IMR-90 (cell line): ENCODE data around the gene NFILZ. TPM values are rescaled to one million over a fixed set of nuclear protein-coding genes. Genes with fewer than 3 reads are reported as not detected.

Experiments
- ATAC-seq: fragments of 200-7000 bp; cut with Tn5 transposase; 2 replicates; pipeline ENCODE4 v1.9.1; 2020; ENCODE audit warnings: low read depth, mild to moderate bottlenecking, moderate library complexity
- BruUV-seq: library from RNA; stranded (reverse); fragments of 400-500 nt; replicated peaks from 2 replicates; lab custom pipeline; 2021; lab: Mats Ljungman, UMichigan
- CTCF ChIA-PET: fragments of 300-600 bp; formaldehyde crosslinking; extraction: SDS; loops from one replicate; lab custom pipeline; 2021; ENCODE audit warnings: antibody characterized with exemption; lab: Yijun Ruan, JAX
- POLR2A ChIA-PET: fragments of 300-600 bp; sonication (Branson Sonifier 250); formaldehyde crosslinking; loops from one replicate; lab custom pipeline; 2022; ENCODE audit warnings: antibody characterized with exemption; ENCODE audit not compliant: unreplicated experiment; lab: Charles Lee
- DNase-seq: peaks from one replicate; pipeline ENCODE4 v3.0.0; 2013
- H2AFZ ChIP-seq: replicated peaks from 2 replicates; pipeline ENCODE3; 2013; ENCODE audit warnings: low read length, mild to moderate bottlenecking; ENCODE audit not compliant: poor library complexity
- H2AK5ac ChIP-seq: 2 replicates; pipeline ENCODE4 v1.6.1; 2013; ENCODE audit warnings: low read depth, low read length, inconsistent platforms
- H2AK9ac ChIP-seq: replicated peaks from 2 replicates; pipeline ENCODE3; 2013; ENCODE audit warnings: mild to moderate bottlenecking, low read depth, low read length, moderate library complexity; ENCODE audit not compliant: poor library complexity
- H2BK120ac ChIP-seq: 2 replicates; pipeline ENCODE4 v1.6.1; 2013; ENCODE audit warnings: low read depth, low read length, inconsistent platforms
- H2BK15ac ChIP-seq: 3 replicates; pipeline ENCODE4 v1.6.1; 2013; ENCODE audit warnings: low read depth, low read length, inconsistent platforms
- H2BK20ac ChIP-seq: 2 replicates; pipeline ENCODE4 v1.6.1; 2013; ENCODE audit warnings: low read depth, mild to moderate bottlenecking, inconsistent platforms, low read length, moderate library complexity
- H2BK5ac ChIP-seq: 2 replicates; pipeline ENCODE4 v1.6.1; 2013; ENCODE audit warnings: mild to moderate bottlenecking, low read depth, low read length, inconsistent platforms; ENCODE audit not compliant: poor library complexity, severe bottlenecking
- H3K14ac ChIP-seq: replicated peaks from 2 replicates; pipeline ENCODE4 v1.6.1; 2013; ENCODE audit warnings: low read depth, low read length, inconsistent platforms
- H3K18ac ChIP-seq: 2 replicates; pipeline ENCODE4 v1.6.1; 2013; ENCODE audit warnings: low read depth, low read length, control low read depth
- H3K23ac ChIP-seq: 2 replicates; pipeline ENCODE4 v1.6.1; 2013; ENCODE audit warnings: low read depth, low read length, inconsistent platforms
- H3K27ac ChIP-seq: 2 replicates; pipeline ENCODE4 v1.5.1; 2013; ENCODE audit warnings: mild to moderate bottlenecking, control low read depth, low read length; ENCODE audit not compliant: insufficient read depth
- H3K27me3 ChIP-seq: 2 replicates; pipeline ENCODE4 v1.6.1; 2013; ENCODE audit warnings: low read length; ENCODE audit not compliant: control insufficient read depth, insufficient read depth
- H3K36me3 ChIP-seq: 2 replicates; pipeline ENCODE4 v1.6.1; 2013; ENCODE audit warnings: low read length, mixed read lengths; ENCODE audit not compliant: control insufficient read depth, insufficient read depth
- H3K4ac ChIP-seq: 2 replicates; pipeline ENCODE4 v1.6.1; 2013; ENCODE audit warnings: low read depth, low read length, inconsistent platforms
- H3K4me1 ChIP-seq: 2 replicates; pipeline ENCODE4 v1.6.1; 2013; ENCODE audit warnings: low read length, mixed read lengths; ENCODE audit not compliant: control insufficient read depth, insufficient read depth
- H3K4me2 ChIP-seq: 2 replicates; pipeline ENCODE4 v1.6.1; 2013; ENCODE audit warnings: low read depth, mild to moderate bottlenecking, control low read depth, low read length, moderate library complexity
- H3K4me3 ChIP-seq: 2 replicates; pipeline ENCODE4 v1.5.1; 2013; ENCODE audit warnings: low read depth, mild to moderate bottlenecking, control low read depth, low read length, moderate library complexity; ENCODE audit not compliant: insufficient read depth
- H3K56ac ChIP-seq: 2 replicates; pipeline ENCODE4 v1.6.1; 2013; ENCODE audit warnings: low read length, inconsistent platforms; ENCODE audit not compliant: insufficient read depth; ENCODE audit errors: extremely low read depth
- H3K79me1 ChIP-seq, 2 experiments: 2 replicates each; pipeline ENCODE4 v1.6.1; 2013; ENCODE audit warnings: low read length in 2 of 2, inconsistent platforms in 1 of 2, low read depth in 1 of 2
- H3K9ac ChIP-seq: 2 replicates; pipeline ENCODE4 v1.6.1; 2013; ENCODE audit warnings: low read depth, low read length, control low read depth
- H3K9me1 ChIP-seq: 2 replicates; pipeline ENCODE4 v1.6.1; 2013; ENCODE audit warnings: low read length, inconsistent platforms; ENCODE audit not compliant: insufficient read depth
- H3K9me3 ChIP-seq: 2 replicates; pipeline ENCODE4 v1.6.1; 2013; ENCODE audit warnings: low read length; ENCODE audit not compliant: control insufficient read depth, insufficient read depth
- H4K20me1 ChIP-seq: 2 replicates; pipeline ENCODE4 v1.6.1; 2013; ENCODE audit warnings: low read length, inconsistent platforms; ENCODE audit not compliant: insufficient read depth
- H4K5ac ChIP-seq: 2 replicates; pipeline ENCODE4 v1.6.1; 2013; ENCODE audit warnings: mild to moderate bottlenecking, low read depth, low read length, control low read depth
- H4K8ac ChIP-seq, 2 experiments: 2 replicates each; pipeline ENCODE4 v1.6.1; 2013; ENCODE audit warnings: low read depth in 2 of 2, low read length in 2 of 2, control low read depth in 1 of 2, inconsistent platforms in 1 of 2
- H4K91ac ChIP-seq: 2 replicates; pipeline ENCODE4 v1.6.1; 2013; ENCODE audit warnings: low read depth, low read length, inconsistent platforms; ENCODE audit not compliant: insufficient read depth
- BHLHE40 ChIP-seq: fragments of 150-350 bp; IDR thresholded peaks from 2 replicates; pipeline ENCODE4 v1.6.1; 2016; ENCODE audit warnings: mild to moderate bottlenecking, low read depth, low read length
- CEBPB ChIP-seq: IDR thresholded peaks from 2 replicates; pipeline ENCODE4 v1.6.1; 2012; ENCODE audit warnings: low read depth, low read length, improper control_type of control experiment
- CHD1 ChIP-seq: IDR thresholded peaks from 2 replicates; pipeline ENCODE4 v1.6.1; 2012; ENCODE audit warnings: low read depth, low read length, improper control_type of control experiment
- FOS ChIP-seq: fragments of 150-350 bp; IDR thresholded peaks from 2 replicates; pipeline ENCODE4 v1.6.1; 2016; ENCODE audit warnings: low read depth, low read length
- NFE2L2 ChIP-seq: fragments of 150-350 bp; IDR thresholded peaks from 2 replicates; pipeline ENCODE4 v1.6.1; 2016; ENCODE audit warnings: low read depth, mild to moderate bottlenecking, low read length
- WGBS, 2 experiments: methylation state at CpG; one replicate each; pipeline versions ENCODE4 v1.1.5 to v1.1.7; 2013; ENCODE audit warnings: missing lambda C conversion rate in 2 of 2; ENCODE audit not compliant: insufficient read length in 1 of 2; ENCODE audit errors: extremely low coverage in 2 of 2; 5-methylcytosine and 5-hydroxymethylcytosine counted together
- dilution Hi-C: fragments of 300-500 bp; cut with HindIII; formaldehyde crosslinking; loops from one replicate; pipeline ENCODE4 v1.14.3; 2018; ENCODE audit warnings: low sequenced_read_pairs; ENCODE audit not compliant: unreplicated experiment
- in situ Hi-C: fragments of 300-500 bp; cut with MboI; formaldehyde crosslinking; loops from 3 replicates; pipeline ENCODE4 v1.14.3; 2019; ENCODE audit warnings: low sequenced_read_pairs, inconsistent platforms, mixed read lengths
- intact Hi-C: fragments of 100-400 bp; cut with micrococcal nuclease; formaldehyde crosslinking; loops from 2 replicates; pipeline ENCODE4 v1.10.0; 2022
- polyA plus RNA-seq, 3 experiments: library from polyadenylated mRNA; depleted of rRNA; stranded (reverse); fragments of >200 nt; gene quantifications; 2 replicates each; pipeline ENCODE4 v1.2.3, GENCODE V29; 2012; ENCODE audit warnings: low replicate concordance in 1 of 3
- total RNA-seq: library from RNA; depleted of rRNA; stranded (reverse); fragments of >200 nt; gene quantifications from 2 replicates; pipeline ENCODE4 v1.2.3, GENCODE V29; 2012
- TF ChIP-seq, protein P1 (sequence below): fragments of 150-350 bp; IDR thresholded peaks from 2 replicates; pipeline ENCODE4 v1.6.1; 2016; ENCODE audit warnings: low read depth, mild to moderate bottlenecking, low read length, moderate library complexity, borderline replicate concordance

NFILZ gene
- total and polyA plus RNA-seq, 2 of the 4 experiments (the other 2 are of a cell fraction): not detected

DNA sequence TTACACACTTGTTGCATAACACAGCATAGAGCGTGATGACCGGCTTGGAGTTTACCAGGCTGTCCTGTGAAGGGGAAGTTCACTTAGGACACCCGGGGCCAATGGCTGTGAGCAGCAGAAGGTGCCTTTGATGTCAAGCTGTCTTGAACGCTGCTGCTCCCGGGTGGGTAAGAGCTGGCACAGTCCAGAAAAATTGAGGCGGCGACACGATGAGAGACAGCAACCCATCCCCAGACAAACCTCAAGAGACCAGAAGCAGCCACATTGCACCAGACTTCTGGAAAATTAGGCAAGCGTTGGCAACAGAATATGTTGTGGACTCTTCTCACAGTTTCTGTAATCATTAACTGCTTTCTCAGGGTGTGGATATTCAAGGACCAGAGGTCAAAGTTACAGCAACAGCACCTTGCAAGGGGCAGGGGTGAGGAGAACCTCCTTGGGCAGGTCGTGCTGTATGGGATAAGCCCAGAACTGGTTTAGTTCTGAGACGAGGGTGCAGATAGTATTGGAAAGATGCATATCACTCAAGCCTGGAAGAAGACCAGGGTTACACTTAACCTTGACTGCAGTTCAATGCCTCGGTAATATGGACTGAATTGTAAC, 10.1 kb downstream of the NFILZ start:
- Histone ChIP-seq H2AK5ac (no peak overlapping the region), H2BK5ac (no peak overlapping the region), H2BK15ac (no peak overlapping the region), H2BK120ac (no peak overlapping the region), H2BK20ac (no peak overlapping the region), H3K36me3 (no peaks in the 10 kb centered on the region), H2AFZ (no peak overlapping the region), H3K56ac (no peak overlapping the region), H3K4me1 (peaks cover 6% of the 10 kb centered on the region), H3K27me3 (peaks cover 6% of the 10 kb centered on the region), H3K23ac (no peak overlapping the region), H3K9me3 (0 out of 2 replicates have a peak, but pooled peaks cover 2% of the 10 kb centered on the region), H4K20me1 (no peaks in the 10 kb centered on the region), H4K91ac (no peak overlapping the region), H4K8ac (no peak overlapping the region), H2AK9ac (no peak overlapping the region), H3K14ac (no peak overlapping the region), H3K79me1 (no peaks in the 10 kb centered on the region), H3K9me1 (0 out of 2 replicates have a peak, but pooled peaks cover 3% of the 10 kb centered on the region), H3K4me2 (no peak overlapping the region), H3K4me3 (no peak overlapping the region), H3K18ac (no peak overlapping the region), H3K9ac (no peak overlapping the region), H3K27ac (no peak overlapping the region), H3K4ac (no peak overlapping the region), H4K5ac (no peak overlapping the region)
- ChIA-PET POLR2A (no interaction called here), CTCF (no interaction called here)
- intact Hi-C loops: no loop called here
- 17% methylated on average over 1 of the region's 12 CpGs; no CpG with 5 or more reads in 1 of the 2 experiments for WGBS, 2 experiments
- DNase-seq (no peak), ATAC-seq (no peak)
- in situ Hi-C loops: no loop called here
- TF ChIP-seq NFE2L2 (no peak), FOS (no peak), CEBPB (no peak), BHLHE40 (no peak), CHD1 (no peak)
- TF ChIP-seq, protein P1, sequence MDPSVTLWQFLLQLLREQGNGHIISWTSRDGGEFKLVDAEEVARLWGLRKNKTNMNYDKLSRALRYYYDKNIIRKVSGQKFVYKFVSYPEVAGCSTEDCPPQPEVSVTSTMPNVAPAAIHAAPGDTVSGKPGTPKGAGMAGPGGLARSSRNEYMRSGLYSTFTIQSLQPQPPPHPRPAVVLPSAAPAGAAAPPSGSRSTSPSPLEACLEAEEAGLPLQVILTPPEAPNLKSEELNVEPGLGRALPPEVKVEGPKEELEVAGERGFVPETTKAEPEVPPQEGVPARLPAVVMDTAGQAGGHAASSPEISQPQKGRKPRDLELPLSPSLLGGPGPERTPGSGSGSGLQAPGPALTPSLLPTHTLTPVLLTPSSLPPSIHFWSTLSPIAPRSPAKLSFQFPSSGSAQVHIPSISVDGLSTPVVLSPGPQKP: no peak
- BruUV-seq: no TSS peak
- dilution Hi-C loops: no loop called here
